ENCODE results near the gene PTPN14.

DNA sequence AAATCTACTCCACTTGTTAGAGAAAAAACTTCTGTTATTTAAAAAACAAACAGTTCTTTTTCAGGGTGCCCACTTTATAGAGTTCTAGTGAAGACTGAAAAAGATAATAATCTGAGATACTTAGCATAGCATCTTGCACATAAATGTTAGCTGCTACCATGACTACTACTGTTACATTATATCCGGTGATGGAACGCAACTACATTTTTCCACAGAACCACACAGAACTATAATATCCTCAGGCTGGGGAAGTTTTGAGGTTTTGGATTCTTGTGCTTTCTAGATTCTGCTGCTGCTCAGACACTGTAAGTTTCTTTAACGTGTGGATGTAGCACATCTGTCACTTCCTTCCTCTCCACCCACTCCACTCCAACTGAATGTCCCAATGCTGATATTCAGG is 110.3 kb downstream of the PTPN14 start:
- TF ChIP-seq, protein P1, sequence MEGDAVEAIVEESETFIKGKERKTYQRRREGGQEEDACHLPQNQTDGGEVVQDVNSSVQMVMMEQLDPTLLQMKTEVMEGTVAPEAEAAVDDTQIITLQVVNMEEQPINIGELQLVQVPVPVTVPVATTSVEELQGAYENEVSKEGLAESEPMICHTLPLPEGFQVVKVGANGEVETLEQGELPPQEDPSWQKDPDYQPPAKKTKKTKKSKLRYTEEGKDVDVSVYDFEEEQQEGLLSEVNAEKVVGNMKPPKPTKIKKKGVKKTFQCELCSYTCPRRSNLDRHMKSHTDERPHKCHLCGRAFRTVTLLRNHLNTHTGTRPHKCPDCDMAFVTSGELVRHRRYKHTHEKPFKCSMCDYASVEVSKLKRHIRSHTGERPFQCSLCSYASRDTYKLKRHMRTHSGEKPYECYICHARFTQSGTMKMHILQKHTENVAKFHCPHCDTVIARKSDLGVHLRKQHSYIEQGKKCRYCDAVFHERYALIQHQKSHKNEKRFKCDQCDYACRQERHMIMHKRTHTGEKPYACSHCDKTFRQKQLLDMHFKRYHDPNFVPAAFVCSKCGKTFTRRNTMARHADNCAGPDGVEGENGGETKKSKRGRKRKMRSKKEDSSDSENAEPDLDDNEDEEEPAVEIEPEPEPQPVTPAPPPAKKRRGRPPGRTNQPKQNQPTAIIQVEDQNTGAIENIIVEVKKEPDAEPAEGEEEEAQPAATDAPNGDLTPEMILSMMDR (IDR thresholded peaks at IDR 0.05; ENCODE audit: low read depth, low read length): no peak
- no peak for TF ChIP-seq POLR2A (IDR thresholded peaks at IDR 0.05; ENCODE audit: extremely low read depth, insufficient read length)
- TF ChIP-seq, protein P2, sequence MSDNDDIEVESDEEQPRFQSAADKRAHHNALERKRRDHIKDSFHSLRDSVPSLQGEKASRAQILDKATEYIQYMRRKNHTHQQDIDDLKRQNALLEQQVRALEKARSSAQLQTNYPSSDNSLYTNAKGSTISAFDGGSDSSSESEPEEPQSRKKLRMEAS (IDR thresholded peaks at IDR 0.05; ENCODE audit: low read depth, low read length): no peak

All from NB4 (cell line).